ENCODE data around the gene CCM2L. TPM values are rescaled to one million over a fixed set of nuclear protein-coding genes. Genes with fewer than 3 reads are reported as not detected.

The CCM2L gene
- total and polyA plus RNA-seq, 9 donors: 1.4 to 9.9 (median 3.4) TPM

Small RNA genes within 50 kb of the gene (small RNA-seq; reads per million reads assigned to genes)
- gene RNA5SP481 (0.25 reads per million), gene RNA5SP482 (0.70 reads per million, percentile 39 among the genes with 10 or more reads in this experiment)

Other genes with a start within 250 kb of the CCM2L start
- under 1 TPM in 1 of 7 donors, not detected in 6; 0.08 TPM for gene MYLK2, start 191.1 kb upstream of the CCM2L start, total RNA-seq
- under 1 TPM; 0.20 to 0.35 TPM for gene MYLK2, start 191.1 kb upstream of the CCM2L start, polyA plus RNA-seq
- 1 to 10 TPM in 2 of 7 donors, under 1 TPM in 3, not detected in 2; 0.40 to 1.5 (median 0.69) TPM for gene FOXS1, start 164.8 kb upstream of the CCM2L start, total RNA-seq
- 1 to 10 TPM in 1 of 2 donors, under 1 TPM in 1; 0.52 to 5.0 TPM for gene FOXS1, start 164.8 kb upstream of the CCM2L start, polyA plus RNA-seq
- gene DUSP15, start 139.9 kb upstream of the CCM2L start, total RNA-seq: 10 to 100 TPM in 2 of 7 donors, 1 to 10 TPM in 5; 5.2 to 17.0 (median 6.9) TPM
- gene DUSP15, start 139.9 kb upstream of the CCM2L start, polyA plus RNA-seq: 1 to 10 TPM; 2.5 to 8.4 TPM
- 10 to 100 TPM in 1 of 7 donors, 1 to 10 TPM in 1, under 1 TPM in 5; 0.25 to 10.6 (median 0.47) TPM for gene TTLL9, start 139.8 kb upstream of the CCM2L start, total RNA-seq
- under 1 TPM; 0.24 to 0.30 TPM for gene TTLL9, start 139.8 kb upstream of the CCM2L start, polyA plus RNA-seq
- 10 to 100 TPM in 1 of 7 donors, 1 to 10 TPM in 6; 6.4 to 12.1 (median 9.4) TPM for gene PDRG1, start 58.4 kb upstream of the CCM2L start, total RNA-seq
- gene PDRG1, start 58.4 kb upstream of the CCM2L start, polyA plus RNA-seq: 10 to 100 TPM; 14.0 to 14.1 TPM
- gene XKR7, start 42.3 kb upstream of the CCM2L start, total RNA-seq: not detected
- not detected for gene XKR7, start 42.3 kb upstream of the CCM2L start, polyA plus RNA-seq
- 10 to 100 TPM in 1 of 7 donors, 1 to 10 TPM in 6; 1.7 to 11.4 (median 3.3) TPM for gene HCK, start 41.8 kb downstream of the CCM2L start, total RNA-seq
- 1 to 10 TPM; 3.4 to 8.9 TPM for gene HCK, start 41.8 kb downstream of the CCM2L start, polyA plus RNA-seq
- gene TM9SF4, start 99.3 kb downstream of the CCM2L start, total RNA-seq: 10 to 100 TPM; 16.2 to 51.0 (median 37.2) TPM
- 10 to 100 TPM; 25.4 to 50.0 TPM for gene TM9SF4, start 99.3 kb downstream of the CCM2L start, polyA plus RNA-seq
- gene PLAGL2, start 197.3 kb downstream of the CCM2L start, total RNA-seq: 10 to 100 TPM in 6 of 7 donors, 1 to 10 TPM in 1; 6.6 to 21.8 (median 15.9) TPM
- gene PLAGL2, start 197.3 kb downstream of the CCM2L start, polyA plus RNA-seq: 10 to 100 TPM in 1 of 2 donors, 1 to 10 TPM in 1; 5.4 to 11.4 TPM
- 10 to 100 TPM; 18.0 to 47.7 (median 32.3) TPM for gene POFUT1, start 197.4 kb downstream of the CCM2L start, total RNA-seq
- 10 to 100 TPM; 19.2 to 48.4 TPM for gene POFUT1, start 197.4 kb downstream of the CCM2L start, polyA plus RNA-seq